ENCODE results near the gene UTP20. TPM values are rescaled to one million over a fixed set of nuclear protein-coding genes. Genes with fewer than 3 reads are reported as not detected.
A peak's percentile ranks its signal among the peaks of the same experiment; 100 is the strongest.
"Not testable (repeated sequence)": the region's sequence is repeated elsewhere in the genome, so short reads cannot be mapped to it uniquely, and the experiment has no call there.

The UTP20 gene
- total RNA-seq, 1 donor from 2014 or later: 17.0 TPM

- no peaks in the 10 kb centered on the region for H3K27me3 Mint-ChIP-seq (ENCODE audit: low read depth)
- peaks cover 44% of the 10 kb centered on the region for H3K36me3 Mint-ChIP-seq
- H3K9me3 Mint-ChIP-seq: no peaks in the 10 kb centered on the region
- no peak overlapping the region for H3K27ac Mint-ChIP-seq
- TF ChIP-seq CTCF (IDR thresholded peaks at IDR 0.05; ENCODE audit: unreplicated experiment): no peak
- DNase-seq (ENCODE audit: low spot score in 2 of 2, unreplicated experiment in 2 of 2): no peak
- H3K4me1 Mint-ChIP-seq: no peaks in the 10 kb centered on the region
- no peak overlapping the region for H3K4me3 Mint-ChIP-seq
Measured at GRCh38 chr12:101368016-101368415, 88.1 kb downstream of the UTP20 start.

DNA sequence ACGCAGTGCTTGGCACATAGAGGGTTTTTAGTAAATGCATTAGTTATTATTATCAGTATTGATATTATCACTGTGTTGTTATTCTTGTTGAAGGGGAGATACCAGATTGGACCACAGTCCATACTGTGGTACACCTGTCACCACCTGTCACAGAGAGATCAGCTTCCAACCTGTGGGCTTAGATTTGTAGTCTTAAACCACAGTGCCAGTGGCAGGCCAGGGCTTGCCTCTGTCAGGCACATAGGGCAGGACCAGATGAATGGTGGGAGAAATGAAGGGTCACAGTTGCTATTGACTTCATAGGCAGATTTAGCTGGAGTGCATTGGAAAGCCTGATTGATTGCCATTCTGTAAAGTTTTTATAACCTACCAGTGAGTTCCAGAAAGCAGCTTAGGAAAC is 92.5 kb downstream of the UTP20 start:
- peaks cover 49% of the 10 kb centered on the region for H3K36me3 Mint-ChIP-seq
- no peak for DNase-seq (ENCODE audit: low spot score in 2 of 2, unreplicated experiment in 2 of 2)

GRCh38 chr12:101375573-101375972 is 95.7 kb downstream of the UTP20 start:
- no peaks in the 10 kb centered on the region for H3K4me1 Mint-ChIP-seq
- DNase-seq (ENCODE audit: low spot score in 2 of 2, unreplicated experiment in 2 of 2): no peak
- H3K4me3 Mint-ChIP-seq: no peak overlapping the region
- peaks cover 61% of the 10 kb centered on the region for H3K36me3 Mint-ChIP-seq
- no peaks in the 10 kb centered on the region for H3K27me3 Mint-ChIP-seq (ENCODE audit: low read depth)
- no peaks in the 10 kb centered on the region for H3K9me3 Mint-ChIP-seq
- TF ChIP-seq CTCF (IDR thresholded peaks at IDR 0.05; ENCODE audit: unreplicated experiment): no peak
- H3K27ac Mint-ChIP-seq: peak overlapping the region; percentile 6

More for the DNA sequence above, 92.5 kb downstream of the UTP20 start:
- H3K4me1 Mint-ChIP-seq: no peaks in the 10 kb centered on the region
- no peak for TF ChIP-seq CTCF (IDR thresholded peaks at IDR 0.05; ENCODE audit: unreplicated experiment)
- no peaks in the 10 kb centered on the region for H3K27me3 Mint-ChIP-seq (ENCODE audit: low read depth)
- H3K9me3 Mint-ChIP-seq: no peaks in the 10 kb centered on the region
- H3K4me3 Mint-ChIP-seq: no peak overlapping the region
- no peak overlapping the region for H3K27ac Mint-ChIP-seq

DNA sequence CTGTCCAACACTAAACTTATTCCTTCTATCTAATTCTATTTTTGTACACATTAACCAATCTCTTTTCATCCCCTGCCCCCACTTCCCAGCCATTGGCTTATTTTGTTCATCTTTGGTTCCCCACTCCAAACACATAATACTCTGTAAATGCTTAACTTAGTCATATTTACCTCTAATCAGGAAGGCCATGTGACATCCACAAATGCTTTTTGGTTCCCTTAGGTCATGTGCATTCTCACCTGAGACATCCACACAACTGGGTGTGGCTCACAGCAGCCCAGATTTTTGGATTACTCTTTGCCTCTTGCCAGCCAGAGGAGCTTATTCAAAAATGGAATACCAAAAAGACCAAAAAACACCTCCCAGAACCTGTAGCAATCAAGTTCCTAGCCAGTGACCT is 99.2 kb downstream of the UTP20 start:
- Mint-ChIP-seq H3K9me3 (no peaks in the 10 kb centered on the region), H3K27ac (no peak overlapping the region), H3K27me3 (ENCODE audit: low read depth) (no peaks in the 10 kb centered on the region), H3K36me3 (peaks cover 57% of the 10 kb centered on the region), H3K4me1 (no peaks in the 10 kb centered on the region), H3K4me3 (no peak overlapping the region)
- no peak for TF ChIP-seq CTCF (IDR thresholded peaks at IDR 0.05; ENCODE audit: unreplicated experiment)
- DNase-seq (ENCODE audit: low spot score in 2 of 2, unreplicated experiment in 2 of 2): no peak

GRCh38 chr12:101391181-101391580 is 111.3 kb downstream of the UTP20 start:
- Mint-ChIP-seq H3K9me3 (peaks cover 18% of the 10 kb centered on the region), H3K36me3 (peaks cover 44% of the 10 kb centered on the region)
- H3K4me1 Mint-ChIP-seq; H3K27me3 Mint-ChIP-seq (ENCODE audit: low read depth); H3K4me3 Mint-ChIP-seq; H3K27ac Mint-ChIP-seq; DNase-seq (ENCODE audit: low spot score in 2 of 2, unreplicated experiment in 2 of 2): not testable (repeated sequence)

DNA sequence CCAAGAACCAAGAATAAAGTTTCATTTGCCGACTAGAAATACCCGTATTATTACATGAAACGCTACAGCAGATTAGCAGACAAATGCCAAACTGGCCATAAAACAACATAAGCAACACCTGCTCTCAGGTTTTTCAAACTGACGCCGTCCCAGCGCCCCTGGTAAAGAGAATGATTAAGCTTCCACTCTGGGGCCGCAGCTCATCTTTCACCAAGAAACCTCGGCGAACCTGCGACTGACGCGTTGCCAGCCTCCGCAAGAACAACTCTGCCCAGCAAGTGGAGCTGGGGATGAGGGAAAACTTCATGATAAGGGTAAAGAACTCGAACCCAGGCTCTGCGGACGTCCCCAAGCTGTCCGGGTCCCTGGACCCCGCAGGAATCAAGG is 127.1 kb downstream of the UTP20 start:
- H3K36me3 Mint-ChIP-seq: peaks cover 3% of the 10 kb centered on the region
- no peaks in the 10 kb centered on the region for H3K9me3 Mint-ChIP-seq
- H3K4me1 Mint-ChIP-seq: peaks cover 21% of the 10 kb centered on the region
- peak overlapping the region; percentile 100 for H3K27ac Mint-ChIP-seq
- H3K27me3 Mint-ChIP-seq (ENCODE audit: low read depth): no peaks in the 10 kb centered on the region
- H3K4me3 Mint-ChIP-seq: peak overlapping the region; percentile 96
- TF ChIP-seq CTCF (IDR thresholded peaks at IDR 0.05; ENCODE audit: unreplicated experiment): no peak
- DNase-seq (ENCODE audit: low spot score in 2 of 2, unreplicated experiment in 2 of 2): peak in 1 of 2 experiments; percentile 19

Data from mesothelial cell of epicardium (in vitro differentiated cells).